M059J (cell line): ENCODE data around the gene PRSS27. TPM values are rescaled to one million over a fixed set of nuclear protein-coding genes. Genes with fewer than 3 reads are reported as not detected.
A peak's percentile ranks its signal among the peaks of the same experiment; 100 is the strongest.
"Not testable (repeated sequence)": the region's sequence is repeated elsewhere in the genome, so short reads cannot be mapped to it uniquely, and the experiment has no call there.

Experiments
- DNase-seq: peaks from one replicate; pipeline ENCODE4 v3.0.0-alpha.2; 2012; ENCODE audit warnings: low read depth
- total RNA-seq: library from RNA; depleted of rRNA; stranded (reverse); fragments of >200 nt; shearing (Covaris generic); gene quantifications from 2 replicates; pipeline ENCODE4 v1.2.3, GENCODE V29; 2014

Gene PRSS27
- total RNA-seq, 1 experiment from 2014 or later, result 0.17 TPM

DNA sequence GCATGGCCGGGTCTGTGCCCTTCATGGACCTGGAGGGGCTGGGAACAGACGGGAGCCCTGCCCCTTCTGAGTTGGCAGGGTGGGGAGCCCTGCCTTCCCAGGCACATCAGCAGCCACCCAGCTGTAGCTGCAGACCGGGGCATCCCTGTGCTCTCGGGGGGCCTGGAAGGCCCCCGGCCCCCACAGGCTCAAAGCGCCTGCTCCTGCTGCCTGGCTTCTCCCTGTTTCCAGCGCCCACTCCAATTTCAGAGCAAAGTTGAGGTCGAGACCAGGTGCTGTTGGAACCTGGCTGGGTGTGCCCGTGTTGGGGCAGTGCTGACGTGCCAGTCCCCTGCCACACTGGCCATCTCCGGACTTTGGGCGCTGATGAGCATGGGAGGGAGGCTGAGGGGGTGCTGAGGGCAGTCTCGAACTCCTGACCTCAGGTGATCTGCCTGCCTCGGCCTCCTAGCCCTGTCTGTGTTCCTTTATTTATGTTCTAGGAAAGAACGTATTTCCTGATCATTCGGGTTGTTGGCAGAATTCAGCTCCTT lies 4.9 kb upstream of the PRSS27 start:
- DNase-seq, result no peak

DNA sequence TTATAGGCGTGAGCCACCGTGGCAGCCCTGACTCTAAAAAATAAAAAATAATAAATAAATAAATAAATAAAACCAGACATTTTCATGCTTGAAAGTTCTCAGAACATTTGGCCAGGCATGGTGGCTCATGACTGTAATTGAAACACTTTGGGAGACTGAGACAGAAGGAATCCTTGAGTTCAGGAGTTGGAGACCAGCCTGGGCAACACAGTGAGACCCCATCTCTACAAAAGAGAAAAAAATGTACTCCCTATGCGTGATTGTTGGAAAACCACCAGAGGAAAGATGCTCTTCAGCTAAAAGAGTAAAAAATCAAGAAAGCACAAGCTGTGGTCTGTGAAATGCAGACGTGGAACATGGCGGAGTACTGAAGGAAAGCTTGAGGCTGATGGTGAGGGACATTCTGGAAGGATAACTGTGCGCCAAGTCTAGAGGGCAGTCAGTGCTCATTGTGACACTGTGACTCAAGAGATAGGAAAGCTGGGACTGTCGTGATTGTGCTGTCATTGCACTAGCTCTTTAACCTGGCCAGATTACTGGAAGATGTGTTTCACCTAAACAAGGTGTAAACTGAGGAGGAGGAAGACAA lies 4.2 kb upstream of the PRSS27 start:
- DNase-seq, result no peak

GRCh38 chr16:2721634-2722173 lies 1.7 kb upstream of the PRSS27 start:
- DNase-seq, result not testable (repeated sequence)

- DNase-seq, result peak; percentile 82
These were observed 952 bp upstream of the PRSS27 start for GRCh38 chr16:2720719-2721633.

- peak; percentile 31 for DNase-seq
These were observed 528 bp downstream of the PRSS27 start for GRCh38 chr16:2719328-2720063.

DNA sequence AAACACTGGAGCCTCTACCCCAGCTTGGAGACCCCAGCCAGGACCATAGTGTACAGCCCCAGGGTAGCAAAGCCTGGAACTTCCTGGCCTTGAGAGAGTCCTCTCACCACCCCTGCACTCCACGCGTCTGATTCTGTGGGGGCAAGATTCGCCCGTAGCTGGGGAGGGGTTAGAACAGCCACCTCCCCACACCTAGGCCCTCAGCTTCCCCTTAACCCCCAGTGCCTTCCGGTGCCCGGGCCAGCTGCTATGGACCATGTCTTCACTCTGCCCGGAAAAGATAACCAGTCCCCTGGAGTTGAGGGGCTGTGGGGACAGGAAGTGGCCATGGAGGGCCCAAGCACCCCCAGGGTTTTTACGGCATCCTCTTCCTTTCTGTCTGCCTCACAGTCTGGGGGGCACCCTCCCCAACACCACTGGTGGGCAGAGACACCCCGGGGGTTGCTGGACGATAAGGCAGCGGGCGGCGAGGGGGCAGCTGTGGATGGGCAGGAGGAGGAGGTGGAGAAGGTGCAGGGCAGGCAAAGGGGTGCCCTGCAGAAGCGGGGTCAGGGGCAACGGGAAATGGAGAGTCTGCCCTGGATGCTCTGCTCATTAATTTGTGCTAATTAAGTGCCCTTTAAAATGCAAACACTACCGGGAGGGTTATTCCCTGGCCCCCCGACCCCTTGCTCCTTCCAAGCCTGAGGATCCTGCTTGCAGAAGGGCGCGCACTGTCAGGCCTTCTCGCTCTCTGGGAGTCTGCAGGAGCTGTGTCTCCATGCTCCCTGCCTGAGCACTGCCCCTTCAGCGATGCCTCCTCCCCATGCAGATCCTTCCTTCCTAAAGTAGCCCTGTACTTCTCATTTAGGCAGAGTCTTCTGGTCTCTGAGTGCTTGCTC lies 2.4 kb downstream of the PRSS27 start:
- no peak for DNase-seq

- DNase-seq, result no peak
These were observed 3.1 kb downstream of the PRSS27 start for GRCh38 chr16:2716948-2717347.

DNA sequence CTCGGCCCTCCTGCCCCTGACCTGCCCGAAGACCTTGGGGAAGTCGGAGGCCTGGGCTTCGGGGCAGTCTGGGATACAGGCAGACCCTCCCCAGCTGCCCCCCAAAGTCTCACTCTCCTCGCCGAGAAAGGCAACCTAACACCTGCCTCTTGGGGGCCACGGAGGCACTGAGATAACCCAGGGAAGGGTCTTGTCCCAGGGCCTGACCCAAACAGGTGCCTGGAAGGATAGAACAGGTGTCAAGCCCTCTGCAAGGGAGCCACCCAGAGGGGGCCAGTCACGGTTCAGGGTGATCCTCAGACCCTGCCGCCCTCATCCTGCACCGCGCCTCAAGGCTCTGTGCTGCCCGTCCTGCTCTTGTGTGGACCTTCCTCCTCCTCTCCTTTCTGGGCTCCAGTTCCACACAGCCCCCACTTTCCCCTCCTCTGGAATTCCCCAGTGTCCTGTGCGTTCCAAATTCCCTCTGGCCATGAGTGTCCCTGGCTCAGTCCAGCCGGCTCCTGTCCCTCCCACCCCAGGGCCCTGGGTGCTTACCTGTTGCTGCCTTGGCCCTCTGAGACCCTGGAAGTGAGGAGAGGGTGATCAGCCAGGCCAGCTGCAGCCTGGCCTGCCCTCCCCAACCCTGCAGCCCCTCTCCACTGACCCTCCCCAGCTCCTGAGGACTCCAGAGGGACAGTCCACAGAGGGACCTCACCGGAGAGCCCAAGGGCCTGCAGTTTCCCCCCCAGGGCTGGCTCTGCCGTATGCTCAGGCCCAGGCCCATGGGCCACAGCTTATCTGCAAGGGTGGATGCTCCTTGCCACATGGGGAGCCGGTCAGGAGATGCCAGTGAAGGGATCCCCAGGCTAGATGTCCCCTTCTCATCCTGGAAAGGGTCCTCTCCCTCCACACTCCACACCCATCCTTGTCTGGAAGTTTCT lies 3.8 kb downstream of the PRSS27 start:
- no peak for DNase-seq

- no peak for DNase-seq
These were observed 4.5 kb downstream of the PRSS27 start for GRCh38 chr16:2715519-2715918.

- DNase-seq, result no peak
These were observed 5.0 kb downstream of the PRSS27 start for GRCh38 chr16:2715064-2715463.

GRCh38 chr16:2713985-2714774 lies 5.8 kb downstream of the PRSS27 start:
- no peak for DNase-seq

- DNase-seq, result no peak
These were observed 6.5 kb downstream of the PRSS27 start for GRCh38 chr16:2713523-2713922.

- no peak for DNase-seq
These were observed 7.5 kb downstream of the PRSS27 start for GRCh38 chr16:2712546-2712945.

DNA sequence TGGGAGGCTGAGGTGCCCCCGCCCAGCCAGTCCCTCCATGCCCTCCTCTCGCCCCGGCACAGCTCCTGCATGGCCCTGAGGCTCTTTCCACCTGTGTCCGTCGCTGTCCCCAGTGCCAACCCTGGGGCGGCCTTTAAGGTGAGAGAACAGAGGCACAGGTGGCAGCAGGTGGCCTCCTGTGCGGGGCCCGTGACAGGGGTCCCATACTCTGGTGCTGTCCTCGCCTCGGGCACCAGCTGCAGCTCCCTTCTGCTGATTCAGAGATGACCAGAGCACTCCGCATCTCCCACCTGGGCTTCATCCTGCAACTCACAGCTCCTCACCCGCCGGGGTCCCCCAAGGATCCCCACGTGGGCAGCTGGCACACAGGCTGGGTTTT lies 8.0 kb downstream of the PRSS27 start:
- no peak for DNase-seq

DNA sequence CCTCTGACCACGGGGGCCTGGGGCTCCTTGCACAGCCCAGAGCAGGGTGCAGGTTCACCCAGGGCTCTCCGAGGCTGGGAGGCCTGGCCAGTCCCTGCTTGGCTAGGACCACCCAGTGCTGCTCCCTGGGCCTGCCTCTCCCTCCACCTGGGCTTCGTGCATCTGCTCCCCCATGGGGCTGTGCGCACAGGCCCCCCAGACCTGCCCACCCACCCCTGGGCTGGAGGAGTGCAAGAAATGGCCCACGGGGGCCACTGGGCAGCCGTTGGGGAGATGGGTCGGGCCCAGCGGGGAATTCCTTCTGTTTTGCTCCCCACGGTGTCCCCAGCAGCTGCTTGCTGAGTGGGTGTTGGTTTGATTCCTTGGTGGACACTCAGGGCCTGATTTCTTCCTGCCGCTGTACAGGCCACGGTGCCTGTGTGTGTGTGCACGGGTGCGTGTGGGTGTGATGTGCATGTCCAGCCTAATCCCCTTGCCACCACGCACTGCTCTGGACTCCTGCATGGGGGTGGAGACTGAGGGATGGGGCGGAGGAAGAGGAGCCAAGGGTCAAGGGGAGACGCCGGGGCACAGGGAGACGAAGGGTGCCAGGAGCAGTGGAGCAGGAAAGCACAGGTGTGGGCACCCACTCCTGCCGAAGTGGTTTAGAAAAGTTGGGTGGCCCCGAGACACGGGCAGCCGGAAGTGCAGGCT lies 8.5 kb downstream of the PRSS27 start:
- DNase-seq, result no peak

DNA sequence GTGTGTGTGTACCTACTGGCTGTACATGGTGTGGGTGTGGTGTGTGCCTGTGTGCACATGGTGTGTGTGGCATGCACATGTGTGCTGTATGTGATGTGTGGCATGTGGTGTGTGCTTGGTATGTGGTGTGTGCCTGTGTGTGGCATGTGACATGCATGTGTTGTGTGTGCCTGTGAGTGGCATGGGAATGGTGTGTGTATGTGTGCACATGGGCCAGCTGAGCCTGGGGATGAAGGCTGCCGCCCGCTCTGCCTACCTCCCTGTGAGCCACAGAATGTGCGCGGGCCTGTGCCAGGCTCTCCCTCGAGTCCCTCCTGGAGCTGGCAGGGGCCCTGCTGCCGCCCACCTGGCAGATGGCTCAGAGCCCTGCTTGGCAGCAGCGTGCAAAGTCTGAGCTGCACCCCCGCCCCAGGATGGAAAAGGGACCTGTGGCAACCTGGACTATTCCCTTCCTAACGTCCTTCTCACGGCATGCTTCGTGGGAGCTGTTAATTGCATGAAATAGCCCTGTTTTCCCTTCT lies 9.3 kb downstream of the PRSS27 start:
- no peak for DNase-seq

GRCh38 chr16:2710021-2710710 lies 9.9 kb downstream of the PRSS27 start:
- DNase-seq, result no peak

DNA sequence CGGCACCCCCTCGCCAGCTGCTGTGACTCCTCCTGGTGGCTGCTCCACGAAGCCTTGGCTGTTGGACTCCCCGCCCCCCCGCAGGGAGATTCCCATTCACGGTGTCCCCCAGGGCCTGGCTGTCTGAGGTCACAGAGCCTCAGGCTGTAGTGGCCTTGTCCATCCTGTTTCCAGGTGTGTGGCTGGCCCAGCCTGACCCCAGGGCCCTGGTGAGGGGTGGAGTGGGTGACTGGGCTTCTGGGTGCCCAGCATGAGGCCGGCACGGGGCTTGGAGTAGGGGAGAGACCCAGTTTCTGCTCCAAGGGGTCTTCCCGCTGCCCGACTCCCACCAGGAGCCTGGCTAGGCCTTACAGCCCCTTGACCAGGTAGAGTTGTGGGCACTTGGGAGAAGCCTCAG lies 10.4 kb downstream of the PRSS27 start:
- no peak for DNase-seq
